GM18505 (cell line): Measurements from ENCODE around the gene TMEM178B.
"Not testable (repeated sequence)": the region's sequence is repeated elsewhere in the genome, so short reads cannot be mapped to it uniquely, and the experiment has no call there.

Experiments used
- ATAC-seq: cut with Tn5 transposase; IDR thresholded peaks from one replicate; pipeline ENCODE4 v1.9.1; 2021; ENCODE audit not compliant: unreplicated experiment
- POLR2A ChIP-seq: IDR thresholded peaks from 4 replicates; pipeline ENCODE4 v1.6.1; 2011; ENCODE audit warnings: borderline replicate concordance; ENCODE audit not compliant: insufficient read depth, insufficient read length; ENCODE audit errors: extremely low read depth

TMEM178B gene

GRCh38 chr7:141193066-141193465, 119.2 kb downstream of the TMEM178B start:
- TF ChIP-seq POLR2A: no peak
- ATAC-seq: no peak

- not testable (repeated sequence) for ATAC-seq
These were observed 121.9 kb downstream of the TMEM178B start for GRCh38 chr7:141195722-141196121.

DNA sequence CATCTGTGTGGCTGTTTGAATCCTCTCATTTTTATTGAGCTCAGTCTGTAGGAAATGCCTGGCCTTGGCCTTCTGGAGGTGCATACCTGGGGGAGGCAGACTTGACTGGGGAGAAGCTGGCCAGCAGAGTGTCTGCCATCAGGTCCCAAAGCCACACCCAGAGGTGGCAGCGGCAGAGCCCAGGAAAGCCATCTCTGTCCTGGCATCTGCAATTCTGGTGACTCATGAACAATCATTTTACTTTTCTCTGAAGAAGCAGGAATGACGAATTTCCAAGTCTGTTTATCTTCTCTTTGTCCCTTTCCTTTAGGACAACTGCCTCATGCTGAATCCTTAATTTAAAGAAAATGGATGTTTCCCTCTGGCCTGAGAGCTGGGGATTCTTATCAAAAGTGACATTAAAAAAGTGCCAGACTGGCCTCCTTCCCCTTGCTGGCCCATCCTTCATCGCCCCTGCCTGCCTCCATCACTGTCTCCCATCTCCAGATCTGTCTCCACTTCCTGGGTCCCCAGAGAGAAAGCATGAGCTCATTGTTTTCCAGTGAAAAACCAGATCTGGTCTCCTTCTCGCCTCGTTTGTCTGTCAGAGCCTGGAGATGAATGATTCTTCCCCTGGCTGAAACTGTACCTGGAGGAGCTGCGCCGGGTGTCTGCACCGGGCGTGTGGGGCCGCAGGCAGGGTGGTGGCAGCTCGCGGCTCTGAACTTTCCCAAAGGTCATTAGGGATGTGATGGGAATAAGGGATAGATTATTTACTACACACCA, 124.5 kb downstream of the TMEM178B start:
- no peak for TF ChIP-seq POLR2A
- ATAC-seq: no peak

- ATAC-seq: no peak
- TF ChIP-seq POLR2A: no peak
These were observed 126.6 kb downstream of the TMEM178B start for GRCh38 chr7:141200191-141201108.

GRCh38 chr7:141201145-141201885, 127.5 kb downstream of the TMEM178B start:
- ATAC-seq: no peak
- TF ChIP-seq POLR2A: no peak

GRCh38 chr7:141202535-141202934, 128.7 kb downstream of the TMEM178B start:
- ATAC-seq: no peak
- no peak for TF ChIP-seq POLR2A

DNA sequence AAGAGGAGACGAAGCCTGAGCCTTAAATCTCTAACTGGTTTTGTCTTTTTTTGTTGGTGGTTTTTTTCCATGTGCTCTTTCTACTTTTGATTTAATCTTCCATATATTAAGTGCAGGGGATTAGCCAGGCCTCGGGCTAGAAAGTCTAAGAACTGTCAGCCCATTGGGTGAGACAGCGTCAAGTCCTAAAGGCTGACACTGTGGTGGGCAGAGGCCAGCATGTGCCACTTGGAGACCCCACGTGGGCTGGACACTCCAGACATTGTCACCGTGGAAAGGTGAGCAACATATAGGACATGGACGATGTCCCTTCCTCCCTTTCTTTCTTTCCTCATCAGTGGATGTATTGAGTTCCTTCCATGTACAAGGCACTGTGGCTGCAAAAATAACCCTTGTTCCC, 129.3 kb downstream of the TMEM178B start:
- ATAC-seq: no peak
- no peak for TF ChIP-seq POLR2A

DNA sequence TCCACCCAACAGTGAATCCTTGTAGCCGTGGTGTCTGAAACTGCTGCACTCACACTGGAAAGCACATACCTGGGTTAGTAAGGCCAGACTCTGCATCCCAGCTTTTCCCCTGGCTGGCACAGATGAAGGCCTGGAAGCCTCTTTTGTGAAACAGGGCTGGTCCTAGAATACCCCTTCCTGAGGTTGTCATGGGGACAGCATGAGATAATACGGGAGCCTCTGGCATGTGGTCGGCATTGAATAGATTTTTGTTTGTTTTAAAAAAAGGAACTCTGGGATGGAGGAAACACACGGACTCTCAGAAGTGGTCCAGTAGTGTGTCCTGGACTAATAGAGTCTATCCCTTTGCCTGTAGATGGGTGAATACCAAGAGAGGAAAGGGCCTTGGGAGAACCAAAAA, 129.7 kb downstream of the TMEM178B start:
- no peak for TF ChIP-seq POLR2A
- no peak for ATAC-seq

- TF ChIP-seq POLR2A: no peak
- ATAC-seq: no peak
These were observed 133.8 kb downstream of the TMEM178B start for GRCh38 chr7:141207661-141208060.

- TF ChIP-seq POLR2A: no peak
- no peak for ATAC-seq
These were observed 134.7 kb downstream of the TMEM178B start for GRCh38 chr7:141208539-141208938.

- TF ChIP-seq POLR2A: no peak
- no peak for ATAC-seq
These were observed 135.6 kb downstream of the TMEM178B start for GRCh38 chr7:141209454-141209853.

DNA sequence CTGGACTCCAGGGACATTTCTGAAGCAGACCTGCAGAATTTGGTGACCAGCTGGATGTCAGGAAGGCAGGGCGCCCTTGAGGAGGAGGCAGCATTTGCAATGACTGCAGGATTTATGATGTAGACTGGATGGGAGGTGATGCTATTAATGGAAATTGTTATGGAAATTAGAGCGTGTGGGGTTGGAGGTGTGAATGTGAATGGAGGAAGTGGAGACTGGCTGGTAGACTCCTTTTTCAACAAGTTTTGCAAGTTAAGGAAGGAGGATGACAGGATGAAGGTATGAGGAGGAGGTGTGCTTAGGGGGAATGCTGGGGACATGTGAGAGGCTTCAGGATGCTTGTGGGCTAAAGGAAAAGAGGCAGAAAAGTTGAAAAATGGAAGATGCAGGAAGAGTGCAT, 137.0 kb downstream of the TMEM178B start:
- TF ChIP-seq POLR2A: no peak
- no peak for ATAC-seq

DNA sequence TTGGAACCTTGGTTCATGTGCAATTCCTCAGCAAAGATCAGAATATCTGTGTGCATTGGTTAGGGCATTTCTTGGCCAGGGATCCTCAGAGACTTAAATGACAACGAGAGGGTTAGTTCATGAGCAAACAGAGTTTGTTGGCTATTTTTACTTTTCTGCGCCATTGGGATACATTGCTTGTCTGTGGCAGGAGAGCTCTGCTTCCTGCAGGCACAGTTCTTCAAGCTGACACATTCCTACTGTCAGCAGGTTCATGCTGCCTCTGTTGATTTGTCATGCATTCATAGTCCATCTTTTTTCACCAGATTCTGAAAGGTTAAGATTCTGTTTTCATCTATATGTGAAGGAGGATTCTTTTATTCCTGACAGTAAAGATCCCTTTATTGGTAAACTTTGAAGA, 139.4 kb downstream of the TMEM178B start:
- ATAC-seq: no peak
- no peak for TF ChIP-seq POLR2A
